IPS-18c (cell line): ENCODE data around the gene ZDHHC1.
A peak's percentile ranks its signal among the peaks of the same experiment; 100 is the strongest.
"Not testable (repeated sequence)": the region's sequence is repeated elsewhere in the genome, so short reads cannot be mapped to it uniquely, and the experiment has no call there.

ENCODE experiments used
- H3K4me3 ChIP-seq: 2 replicates; pipeline ENCODE4 v1.7.0; 2013; ENCODE audit warnings: low read depth, mild to moderate bottlenecking, low read length, moderate library complexity; ENCODE audit not compliant: insufficient read depth
- H3K9me3 ChIP-seq: one replicate; pipeline ENCODE4 v1.6.1; 2013; ENCODE audit warnings: mild to moderate bottlenecking, low read length, moderate library complexity; ENCODE audit not compliant: control insufficient read depth, insufficient read depth

Gene ZDHHC1

DNA sequence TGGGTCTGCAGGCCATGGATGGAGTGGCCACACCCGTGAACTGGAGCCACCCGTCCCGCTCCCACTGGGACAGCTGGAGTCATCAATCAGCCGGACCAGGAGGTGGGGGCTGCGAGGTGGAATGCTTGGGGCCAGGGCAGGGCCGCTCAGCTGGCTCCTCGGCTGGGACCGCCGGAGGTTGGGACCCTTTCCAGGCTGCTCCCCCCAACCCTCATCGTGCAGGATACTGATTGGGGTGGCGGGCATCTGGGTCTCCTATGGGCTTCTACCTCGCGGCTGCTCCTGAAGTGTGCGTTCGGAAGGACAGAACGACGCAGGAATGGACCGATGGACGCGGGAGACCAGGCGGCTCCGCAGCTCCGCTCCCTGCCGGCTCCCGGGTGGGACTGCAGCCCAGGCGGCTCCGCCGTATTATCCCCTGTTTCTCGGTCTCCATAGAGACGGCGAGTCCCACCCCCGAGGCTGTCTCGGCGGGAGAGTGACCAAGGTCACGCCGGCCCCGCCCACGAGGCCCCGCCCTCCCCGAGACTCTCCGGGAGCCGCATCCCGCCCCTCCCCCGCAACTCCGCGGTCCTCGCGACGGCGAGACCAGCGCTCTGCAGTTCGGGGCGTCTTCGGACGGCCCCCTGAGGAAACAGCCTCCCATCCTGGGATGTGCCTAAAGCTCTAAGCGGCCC is 23.0 kb downstream of the ZDHHC1 start, which contains the start of gene TPPP3:
Gene TPPP3 (minus strand): TSS at position 388 of the 677 bp plus-strand sequence. CDS start 2,387 bp downstream, outside the sequence.
- Histone ChIP-seq H3K4me3 (peak within 1 kb of the TSS; percentile 38), H3K9me3 (peaks cover 2% of the 10 kb centered on the region)

DNA sequence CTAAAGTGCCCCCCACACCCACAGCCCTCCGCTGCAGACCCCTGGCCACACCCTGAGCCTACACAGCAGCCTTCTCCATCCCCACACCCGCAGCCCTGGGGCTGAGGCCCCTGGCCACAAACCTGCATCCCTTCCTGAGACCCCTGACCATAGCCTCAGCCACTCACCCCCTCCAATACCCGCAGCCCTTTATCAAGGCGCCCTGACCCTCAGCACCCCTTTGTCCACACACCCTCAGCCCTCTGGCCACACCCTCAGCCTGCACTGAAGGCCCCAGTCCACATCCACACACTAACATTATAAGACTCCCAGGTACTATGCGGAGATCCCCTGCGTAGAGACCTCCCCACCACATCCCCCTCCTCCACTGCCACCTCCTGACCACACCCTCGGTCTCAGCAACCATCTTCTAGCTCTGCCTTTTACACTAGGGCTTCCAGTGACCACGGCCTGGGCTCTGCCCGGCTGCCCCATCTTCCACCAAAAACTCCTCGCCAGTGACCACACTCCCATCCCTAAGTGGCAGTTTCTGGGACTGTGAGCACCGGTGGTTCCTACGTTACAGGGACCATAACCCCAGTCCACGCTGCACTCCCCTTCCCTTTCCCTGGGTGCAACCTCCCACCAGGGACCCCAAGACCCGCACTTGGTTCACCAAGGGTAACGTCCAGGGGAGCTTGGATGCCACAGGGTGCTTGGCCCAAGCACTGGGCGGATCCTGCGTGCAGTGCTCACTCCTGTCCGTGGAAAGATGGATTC is 23.8 kb downstream of the ZDHHC1 start:
- peaks cover 2% of the 10 kb centered on the region for H3K9me3 ChIP-seq
- H3K4me3 ChIP-seq = peak overlapping the region; percentile 38; the same call in 1 of the 2 replicates

DNA sequence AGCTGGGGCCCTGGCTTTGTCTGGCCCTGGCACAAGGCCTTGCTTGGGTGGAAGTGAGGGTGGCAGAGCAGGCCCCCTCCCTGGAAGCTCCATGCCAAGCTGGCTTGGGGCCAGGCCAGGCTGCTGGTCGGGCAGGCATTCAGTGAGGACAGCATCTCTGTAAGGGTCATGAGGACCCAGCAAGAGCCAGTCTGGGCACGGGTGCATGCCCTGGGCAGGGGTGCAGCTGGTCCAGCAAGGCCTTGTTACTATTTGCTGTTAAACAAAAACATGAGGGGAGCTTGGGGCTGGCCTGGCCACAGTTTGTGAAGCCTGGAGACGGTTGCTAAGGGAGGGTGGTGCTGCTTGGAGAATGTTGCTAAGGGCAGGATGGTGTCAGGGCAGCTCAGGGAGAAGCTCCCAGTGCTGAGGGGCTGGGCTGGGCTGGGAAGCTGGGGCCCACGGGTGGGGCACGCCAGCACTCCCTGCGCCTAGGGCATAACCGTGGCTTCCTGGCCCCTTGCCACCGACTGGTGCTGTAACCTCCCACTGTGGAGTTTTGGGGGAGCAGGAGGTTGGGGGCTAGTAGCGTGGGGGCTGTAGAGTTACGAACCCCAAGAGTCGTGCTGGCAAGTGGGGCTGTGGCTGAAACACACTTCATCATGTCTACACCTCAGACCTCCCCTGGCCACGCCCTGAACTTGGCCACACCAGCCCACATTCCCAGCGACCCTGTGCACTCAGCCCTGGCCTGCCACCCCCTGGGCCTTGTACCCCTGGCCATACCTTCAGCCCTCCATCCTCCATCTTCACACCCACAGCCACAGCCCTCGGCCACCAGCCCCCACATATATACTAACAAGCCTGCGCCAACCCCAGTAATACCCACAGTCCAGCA is 24.6 kb downstream of the ZDHHC1 start:
- Histone ChIP-seq H3K9me3 (peaks cover 2% of the 10 kb centered on the region), H3K4me3 (no peak overlapping the region)

DNA sequence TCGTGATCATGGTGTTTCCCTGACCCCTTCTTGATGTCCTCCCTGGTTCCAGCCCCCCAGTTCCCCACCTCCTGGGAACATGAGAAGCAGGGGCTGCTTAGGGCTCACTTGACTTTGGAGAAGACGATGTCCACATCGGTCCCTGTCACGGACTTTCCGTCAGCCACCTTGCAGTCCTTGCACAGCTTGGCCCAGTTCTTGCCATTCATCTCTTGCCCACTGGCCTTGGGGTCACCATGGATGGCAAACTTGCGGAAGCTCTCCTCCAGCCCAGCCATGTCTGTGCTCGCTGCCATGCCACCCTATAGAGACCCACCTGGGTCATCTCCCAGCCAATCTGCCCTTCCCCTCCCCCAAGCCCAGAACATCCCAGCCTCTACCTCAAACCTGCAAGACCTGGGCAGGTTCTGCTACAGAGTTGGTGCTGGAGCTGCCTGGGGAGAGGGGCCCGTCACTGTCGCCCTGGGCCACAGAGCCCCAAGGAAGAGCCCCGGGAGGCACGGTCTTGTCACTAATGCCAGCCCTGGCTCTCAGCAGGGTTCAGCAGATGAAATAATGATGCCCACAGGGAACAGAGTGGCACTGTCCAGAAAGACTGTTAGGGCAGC is 25.4 kb downstream of the ZDHHC1 start:
- Histone ChIP-seq H3K4me3 (no peak overlapping the region), H3K9me3 (peaks cover 2% of the 10 kb centered on the region)

DNA sequence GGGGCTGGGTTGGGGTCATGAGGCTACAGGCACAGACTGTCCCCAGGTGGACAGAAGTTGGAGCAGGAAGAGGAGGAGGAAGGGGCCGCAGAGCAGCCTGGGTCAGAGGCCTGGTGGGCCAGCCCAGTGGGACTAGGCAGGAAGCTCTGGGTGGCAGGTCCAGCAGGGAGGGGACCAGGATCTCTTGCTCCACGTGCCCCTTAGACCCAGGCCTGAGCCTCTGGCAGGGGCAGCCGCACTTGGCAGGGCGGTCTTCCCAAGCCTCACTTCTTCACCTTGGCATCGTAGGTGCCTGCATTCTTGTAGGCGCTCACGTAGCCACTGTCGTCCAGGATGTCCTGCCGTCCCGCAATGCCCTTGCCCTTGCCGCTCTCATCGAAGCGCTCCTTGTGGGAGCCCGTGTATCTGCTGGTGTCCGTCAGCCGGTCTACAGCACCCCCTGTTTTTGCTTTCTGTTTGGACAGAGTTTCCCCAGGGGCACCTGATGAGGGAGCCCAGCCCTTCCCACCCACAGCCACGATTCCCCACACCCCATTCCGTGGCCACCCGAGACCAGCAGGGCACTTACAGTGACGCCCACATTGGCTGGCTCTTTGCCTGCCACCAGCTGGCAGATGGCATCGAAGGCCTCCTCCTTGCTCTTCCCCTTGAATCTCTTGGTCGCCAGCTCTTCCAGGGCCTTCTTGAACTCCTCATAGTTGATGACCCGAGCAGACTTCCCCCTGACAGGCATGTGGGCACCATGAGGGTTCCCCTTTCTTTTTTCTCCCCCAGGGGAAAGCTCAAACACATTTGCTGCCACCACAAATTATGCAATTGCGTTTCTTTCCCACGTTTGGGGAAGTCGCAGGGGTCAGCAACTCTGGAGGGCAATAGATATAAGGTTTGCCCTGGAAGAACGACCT is 26.1 kb downstream of the ZDHHC1 start:
- H3K4me3 ChIP-seq = no peak overlapping the region
- peaks cover 2% of the 10 kb centered on the region for H3K9me3 ChIP-seq

DNA sequence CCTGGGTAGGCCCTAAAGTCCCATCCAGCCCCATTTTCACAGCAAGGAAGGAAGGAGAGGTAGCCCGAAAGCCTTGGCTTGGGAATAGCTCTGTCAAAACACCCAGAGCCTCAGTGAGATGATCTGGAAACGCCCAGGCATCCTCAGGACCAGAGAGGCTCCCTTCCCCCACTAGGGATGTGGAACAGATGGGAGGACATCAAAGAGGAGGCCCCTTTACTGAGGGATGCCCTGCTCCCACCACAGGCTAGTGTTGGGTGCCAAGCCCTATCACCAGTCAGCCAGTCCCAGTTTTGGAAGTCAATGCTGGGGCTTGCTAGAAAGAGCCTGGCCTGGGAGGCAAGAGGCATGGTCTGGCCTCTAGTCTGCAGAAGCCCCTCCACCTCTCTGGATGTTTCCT is 27.7 kb downstream of the ZDHHC1 start:
- H3K4me3 ChIP-seq = no peak overlapping the region
- peaks cover 2% of the 10 kb centered on the region for H3K9me3 ChIP-seq

DNA sequence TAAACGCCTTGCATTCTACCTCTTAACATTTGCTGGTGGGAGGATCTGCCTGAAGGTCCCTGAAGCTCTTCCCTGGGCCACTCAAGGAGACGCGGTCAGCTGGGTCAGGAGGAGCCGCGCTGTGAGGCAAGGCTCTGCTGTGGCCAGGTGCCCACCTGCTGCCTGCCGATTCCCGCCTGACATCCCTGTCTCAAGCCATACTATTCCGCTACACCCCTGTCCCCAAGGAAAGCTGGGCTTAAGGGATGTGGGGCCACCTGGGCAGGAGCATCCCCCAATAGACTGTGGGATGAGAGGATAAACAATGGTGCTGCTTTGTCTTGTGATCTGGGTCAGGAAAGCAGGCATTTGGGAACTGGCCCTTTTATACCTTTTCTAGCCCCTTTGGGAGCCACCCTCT is 28.1 kb downstream of the ZDHHC1 start:
- H3K9me3 ChIP-seq = peaks cover 2% of the 10 kb centered on the region
- no peak overlapping the region for H3K4me3 ChIP-seq

DNA sequence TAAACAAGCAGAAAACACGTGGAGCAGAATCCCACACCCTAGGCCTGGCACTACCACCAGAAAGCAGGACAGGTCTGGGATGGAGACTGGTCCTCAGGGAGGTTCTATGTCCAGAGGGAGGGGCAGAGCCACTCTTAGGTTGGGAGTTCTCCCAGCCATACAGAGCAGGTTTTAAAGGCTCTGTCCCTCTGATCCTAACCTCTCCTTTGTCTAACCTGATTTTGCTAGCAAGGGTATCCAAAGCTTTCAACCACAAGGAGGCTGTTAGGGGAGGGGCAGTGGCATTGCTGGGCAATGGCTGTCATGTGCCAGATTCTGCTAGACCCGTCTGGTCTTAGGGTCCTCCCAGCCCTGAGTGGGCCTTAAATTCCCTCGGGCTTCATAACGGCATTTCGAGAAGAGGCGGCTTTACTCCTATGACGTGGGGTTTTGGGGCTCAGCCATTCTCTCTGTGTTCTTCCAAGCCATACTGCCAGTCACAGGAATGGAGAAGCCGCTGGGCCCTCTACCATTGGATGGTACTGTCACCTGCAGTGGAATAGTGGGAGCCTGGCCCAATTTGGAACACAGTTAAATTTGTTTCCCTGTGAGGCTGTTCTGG is 28.7 kb downstream of the ZDHHC1 start:
- peaks cover under 1% of the 10 kb centered on the region for H3K9me3 ChIP-seq
- H3K4me3 ChIP-seq = no peak overlapping the region

DNA sequence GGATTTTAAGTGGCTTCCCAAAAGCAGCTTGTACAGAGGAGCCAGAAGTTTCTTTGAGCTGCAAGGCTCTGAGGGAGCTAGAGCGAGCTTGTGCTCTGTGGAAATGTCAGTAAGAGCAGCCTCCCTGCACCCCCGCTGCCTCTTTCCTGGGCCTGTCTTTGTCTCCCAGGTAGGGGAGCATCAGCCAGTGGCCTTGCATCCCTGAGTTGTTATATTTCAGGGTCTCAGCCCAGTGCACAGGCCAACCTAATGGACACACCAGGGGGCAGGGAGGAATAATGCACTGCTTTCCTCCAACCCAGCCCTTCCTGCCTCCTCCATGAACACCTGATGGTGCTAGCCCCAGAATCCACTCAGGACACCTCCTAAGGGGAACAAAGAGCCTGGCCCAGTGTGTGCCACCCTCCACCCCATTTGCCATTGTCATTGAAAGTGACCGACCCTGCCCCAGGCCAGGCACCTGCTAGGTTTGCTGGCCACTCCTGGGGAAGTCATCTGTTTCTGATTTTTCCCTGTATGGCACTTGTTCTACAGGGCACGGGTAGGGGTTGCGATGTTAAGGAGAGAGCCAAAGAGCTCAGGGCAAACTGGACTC is 29.3 kb downstream of the ZDHHC1 start:
- H3K9me3 ChIP-seq = no peaks in the 10 kb centered on the region
- no peak overlapping the region for H3K4me3 ChIP-seq

DNA sequence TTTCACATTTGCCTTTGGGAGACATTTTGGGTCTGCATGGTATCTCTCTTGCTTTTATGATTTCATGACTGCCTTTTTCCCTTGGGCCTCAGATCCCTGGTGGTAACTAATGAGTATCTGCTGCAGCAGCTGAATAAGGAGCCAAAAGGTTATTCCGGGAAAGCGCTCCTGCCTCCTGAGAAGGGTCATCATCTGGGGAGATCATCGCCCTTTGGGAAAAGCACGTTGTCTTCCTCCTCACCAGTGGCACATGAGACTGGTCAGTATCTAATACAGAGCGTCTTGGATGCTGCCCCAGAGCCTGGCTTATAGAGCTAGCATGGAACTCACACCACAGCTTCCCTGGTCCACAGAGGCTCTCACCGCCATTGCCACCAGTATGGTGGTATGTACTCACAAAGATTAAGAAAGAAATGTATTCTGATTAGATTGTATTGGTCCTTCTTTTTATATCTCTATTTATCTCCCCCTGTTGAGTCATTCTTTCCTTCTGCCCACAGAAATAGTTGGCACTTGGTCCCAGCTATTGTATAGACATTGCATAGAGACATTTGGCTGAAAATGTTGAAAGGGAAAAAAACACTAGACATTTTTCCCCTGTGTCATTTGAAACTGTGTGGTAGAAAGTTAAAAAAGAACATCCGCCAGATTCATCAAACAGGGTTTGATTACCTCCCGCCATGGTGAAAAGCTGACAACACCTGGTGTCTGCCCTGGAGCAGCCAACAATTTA is 31.3 kb downstream of the ZDHHC1 start:
- Histone ChIP-seq H3K4me3 (no peak overlapping the region), H3K9me3 (no peaks in the 10 kb centered on the region)

DNA sequence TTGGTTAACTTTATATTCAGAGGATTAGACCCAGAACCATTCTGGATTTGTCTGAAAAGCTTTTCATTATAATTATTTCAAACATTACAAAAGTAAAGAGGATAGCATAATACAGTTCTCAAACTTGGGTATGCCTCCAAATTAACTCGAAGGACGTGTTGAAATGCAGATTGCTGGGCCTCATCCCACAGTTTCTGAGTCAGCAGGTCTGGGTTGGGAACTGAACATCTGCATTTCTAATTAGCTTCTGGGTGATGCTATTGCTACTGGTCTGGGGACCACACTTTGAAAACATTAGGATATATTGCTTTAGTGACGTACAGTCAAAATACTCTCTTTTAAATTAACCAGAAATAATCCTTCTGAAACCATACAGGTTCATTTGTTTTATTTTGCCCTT is 33.0 kb downstream of the ZDHHC1 start:
- Histone ChIP-seq H3K4me3 (no peak overlapping the region), H3K9me3 (no peaks in the 10 kb centered on the region)

DNA sequence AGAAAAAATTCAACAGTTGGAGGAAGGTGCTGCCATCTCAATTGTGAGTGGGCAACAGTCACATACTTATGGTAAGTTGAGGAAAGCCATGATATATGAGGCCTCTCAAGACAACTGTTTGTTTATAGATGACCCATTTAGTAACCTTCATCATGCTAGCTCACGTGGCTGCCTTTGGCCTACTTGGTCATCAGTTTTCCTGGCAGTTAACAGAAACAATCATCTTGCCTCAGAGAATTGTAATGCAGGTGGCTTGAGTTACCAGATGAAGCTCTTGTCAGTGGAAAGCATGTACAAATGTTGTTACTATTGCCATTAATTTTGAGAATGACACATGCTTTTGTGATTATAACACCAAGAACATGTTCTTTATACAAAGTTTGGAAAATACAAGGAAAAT is 37.6 kb downstream of the ZDHHC1 start:
- H3K9me3 ChIP-seq = no peaks in the 10 kb centered on the region
- H3K4me3 ChIP-seq = no peak overlapping the region

DNA sequence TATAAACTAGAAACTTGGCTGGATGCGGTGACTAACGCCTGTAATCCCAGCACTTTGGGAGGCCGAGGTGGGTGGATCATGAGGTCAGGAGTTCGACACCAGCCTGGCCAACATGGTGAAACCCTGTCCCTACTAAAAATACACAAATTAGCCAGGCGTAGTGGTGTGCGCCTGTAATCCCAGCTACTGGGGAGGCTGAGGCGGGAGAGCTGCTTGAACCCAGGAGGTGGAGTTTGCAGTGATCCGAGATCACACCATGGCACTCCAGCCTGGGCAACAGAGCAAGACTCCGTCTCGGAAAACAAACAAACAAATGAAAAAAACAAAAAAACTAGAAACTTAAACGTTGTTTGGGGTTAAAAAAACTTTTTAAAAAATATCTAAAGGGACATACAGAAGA is 40.3 kb downstream of the ZDHHC1 start:
- not testable (repeated sequence) for H3K9me3 ChIP-seq, H3K4me3 ChIP-seq

DNA sequence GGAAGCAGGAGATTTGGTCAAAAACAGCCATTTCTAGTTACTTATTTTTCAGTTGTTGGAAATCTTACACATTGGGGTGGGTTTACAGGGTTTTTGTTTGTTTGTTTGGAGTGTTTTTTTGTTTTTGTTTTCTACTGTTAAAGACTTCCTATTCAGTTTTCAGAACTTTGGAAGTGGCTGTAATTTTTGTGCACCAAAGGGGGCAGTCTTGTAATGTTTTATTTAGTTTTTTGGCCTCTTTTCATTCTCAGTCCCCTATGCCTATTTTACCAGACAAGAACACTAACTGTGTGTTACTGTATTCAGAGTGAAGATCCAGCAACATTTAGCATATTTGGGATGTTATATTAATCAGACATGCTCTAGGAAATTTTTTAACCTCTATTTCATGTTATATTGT is 43.6 kb downstream of the ZDHHC1 start:
- Histone ChIP-seq H3K4me3 (no peak overlapping the region), H3K9me3 (no peaks in the 10 kb centered on the region)

DNA sequence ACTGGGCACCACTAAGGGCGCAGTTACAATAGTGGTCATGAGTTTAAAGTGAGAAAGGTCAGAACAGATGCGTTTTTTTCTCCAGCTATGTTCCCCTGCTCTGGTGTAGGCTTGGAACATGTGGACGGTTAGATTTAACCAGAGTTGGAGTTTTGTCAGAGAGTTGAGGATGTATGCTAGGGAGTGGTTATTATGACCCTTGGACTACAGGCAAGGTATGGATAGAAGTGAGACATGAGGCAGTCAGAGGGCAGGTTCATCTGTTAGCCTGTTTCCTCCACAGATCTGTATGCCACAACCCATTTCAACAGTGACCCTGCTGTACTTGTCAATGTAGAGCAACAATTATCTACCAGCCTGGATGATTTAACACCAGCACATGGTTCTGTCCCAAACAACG is 45.6 kb downstream of the ZDHHC1 start:
- H3K9me3 ChIP-seq = no peaks in the 10 kb centered on the region

More for the DNA sequence above, 45.6 kb downstream of the ZDHHC1 start:
- H3K4me3 ChIP-seq = no peak overlapping the region
